Heart left ventricle (tissue), 16 donors: ENCODE measurements around the gene EN1. TPM values are rescaled to one million over a fixed set of nuclear protein-coding genes. Genes with fewer than 3 reads are reported as not detected.

Experiments used
- ATAC-seq, 4 donors: fragments of 200-7000 bp; cut with Tn5 transposase; one replicate each; pipeline ENCODE4 v1.9.1; 2020 to 2022; ENCODE audit warnings: moderate library complexity in 4 of 4, mild to moderate bottlenecking in 3 of 4, moderate number of reproducible peaks in 1 of 4
- DNase-seq, 5 donors: peaks; one replicate each; pipeline ENCODE4 v3.0.0-alpha.2; 2020
- H3K27ac ChIP-seq, 12 donors: fragments of 200-600 bp; sonication (generic) in 4 of 12; one replicate each; pipeline versions ENCODE4 v1.5.0 to v1.8.0; 2016 to 2022; ENCODE audit warnings: mild to moderate bottlenecking in 2 of 12
- H3K27me3 ChIP-seq, 9 donors: fragments of 200-600 bp; sonication (generic) in 2 of 9; one replicate each; pipeline versions ENCODE4 v1.5.1 to v1.8.0; 2016 to 2022; ENCODE audit warnings: mild to moderate bottlenecking in 3 of 9
- H3K36me3 ChIP-seq, 9 donors: fragments of 200-600 bp; sonication (generic) in 2 of 9; one replicate each; pipeline versions ENCODE4 v1.5.0 to v1.8.0; 2018 to 2022; ENCODE audit warnings: mild to moderate bottlenecking in 2 of 9
- H3K4me1 ChIP-seq, 12 donors: fragments of 200-600 bp; sonication (generic) in 4 of 12; one replicate each; pipeline versions ENCODE4 v1.5.0 to v1.8.0; 2016 to 2022; ENCODE audit warnings: mild to moderate bottlenecking in 3 of 12
- H3K4me3 ChIP-seq, 12 donors: fragments of 200-600 bp; sonication (generic) in 4 of 12; one replicate each; pipeline versions ENCODE4 v1.5.0 to v1.8.0; 2017 to 2022; ENCODE audit warnings: mild to moderate bottlenecking in 9 of 12, moderate library complexity in 4 of 12
- H3K9me3 ChIP-seq, 12 donors: fragments of 200-600 bp; sonication (generic) in 4 of 12; one replicate each; pipeline versions ENCODE4 v1.5.0 to v1.8.0; 2016 to 2022; ENCODE audit warnings: mild to moderate bottlenecking in 1 of 12
- POLR2A ChIP-seq, 2 donors: fragments of 450-650 bp; IDR thresholded peaks; one replicate each; pipeline ENCODE4 v1.6.1; 2017; ENCODE audit warnings: antibody characterized with exemption in 2 of 2, mild to moderate bottlenecking in 2 of 2, moderate library complexity in 2 of 2
- WGBS, 4 donors: extraction: QIAGEN DNeasy Blood & Tissue Kit in 2 of 4; methylation state at CpG; one replicate each; pipeline versions ENCODE4 v1.1.5 to v1.1.7; 2013 to 2018; 5-methylcytosine and 5-hydroxymethylcytosine counted together
- intact Hi-C, 10 donors: fragments of 100-400 bp; cut with DNase I; formaldehyde crosslinking; loops; one replicate each; pipeline versions ENCODE4 v1.11.1 to v1.14.2; 2022
- polyA plus RNA-seq, 2 donors: library from polyadenylated mRNA; stranded (reverse); fragments of 200-250 nt; gene quantifications; one replicate each; pipeline ENCODE4 v1.2.3, GENCODE V29; 2013
- total RNA-seq, 9 donors: library from RNA; depleted of rRNA in 2 of 9; stranded (reverse); fragments of >200 nt in 2 of 9; fragmentation: NEBNext Ultra II Directional in 3 of 9; extraction: Animal tissue kit (Norgen Biotek cat#: 25700) in 3 of 9; gene quantifications; one replicate each; pipeline versions ENCODE4 v1.1.0 to v1.2.4, GENCODE V29; 2016 to 2023
- TF ChIP-seq, protein P1 (sequence below), 12 donors: fragments of 200-600 bp; sonication (generic) in 4 of 12; IDR thresholded peaks; one replicate each; pipeline versions ENCODE4 v1.5.0 to v1.8.0; 2018 to 2022; ENCODE audit warnings: antibody characterized with exemption in 12 of 12, mild to moderate bottlenecking in 5 of 12
- donor health status: ischemic (EF 13 %, LVEDD 7.1; RV severe dilation, severe dysfunction).
- donor health status: healthy with polysubstance abuse.
- donor health status: DM: no; HTN: yes; CAD: no.
- donor health status: DM: no; HTN: no; CAD: no.
- donor health status: ischemic (EF 25% LVEDD 6.9; RV normal size, moderate dysfunction).
- donor health status: ischemic (EF 25% LVEDD 5.7; RV mildly dilated, moderate dysfunction).
- donor health status: healthy.
- donor health status: DM: yes; HTN: yes; CAD: no.
- donor health status: ischemic (EF 35%, LVEDD 5.7; RV mildly dilated, moderate dysfunction).
- donor health status: nonischemic (EF 11% LVEDD 7.7; RV severe dilation, severe dysfunction).
- donor health status: DM: yes; HTN: yes; CAD: no.
- donor health status: PGD.
- donor health status: ischemic (EF 29% LVEDD 5.4; RV normal size, mild dysfunction).
- donor health status: nonischemic (EF 23%, LVEDD 6.1; RV moderate dilation, normal function).

EN1 gene
- total and polyA plus RNA-seq, 11 donors = 0.27 TPM; not detected in 10

- Histone ChIP-seq H3K4me3 (no peak overlapping the region), H3K4me1 (peaks cover 0 to 12% (median 8%) of the 10 kb centered on the region in 12 donors), H3K36me3 (no peaks in the 10 kb centered on the region), H3K9me3 (no peaks in the 10 kb centered on the region), H3K27ac (no peak overlapping the region), H3K27me3 (peaks cover 28 to 100% (median 78%) of the 10 kb centered on the region in 9 donors)
- DNase-seq = no peak
- intact Hi-C loops = no loop called here
- 33 to 74% (median 61%) methylated on average over 2 of the region's 2 CpGs for WGBS, 4 donors
- ATAC-seq = no peak
- TF ChIP-seq POLR2A (IDR thresholded peaks at IDR 0.05) = no peak
- TF ChIP-seq, protein P1, sequence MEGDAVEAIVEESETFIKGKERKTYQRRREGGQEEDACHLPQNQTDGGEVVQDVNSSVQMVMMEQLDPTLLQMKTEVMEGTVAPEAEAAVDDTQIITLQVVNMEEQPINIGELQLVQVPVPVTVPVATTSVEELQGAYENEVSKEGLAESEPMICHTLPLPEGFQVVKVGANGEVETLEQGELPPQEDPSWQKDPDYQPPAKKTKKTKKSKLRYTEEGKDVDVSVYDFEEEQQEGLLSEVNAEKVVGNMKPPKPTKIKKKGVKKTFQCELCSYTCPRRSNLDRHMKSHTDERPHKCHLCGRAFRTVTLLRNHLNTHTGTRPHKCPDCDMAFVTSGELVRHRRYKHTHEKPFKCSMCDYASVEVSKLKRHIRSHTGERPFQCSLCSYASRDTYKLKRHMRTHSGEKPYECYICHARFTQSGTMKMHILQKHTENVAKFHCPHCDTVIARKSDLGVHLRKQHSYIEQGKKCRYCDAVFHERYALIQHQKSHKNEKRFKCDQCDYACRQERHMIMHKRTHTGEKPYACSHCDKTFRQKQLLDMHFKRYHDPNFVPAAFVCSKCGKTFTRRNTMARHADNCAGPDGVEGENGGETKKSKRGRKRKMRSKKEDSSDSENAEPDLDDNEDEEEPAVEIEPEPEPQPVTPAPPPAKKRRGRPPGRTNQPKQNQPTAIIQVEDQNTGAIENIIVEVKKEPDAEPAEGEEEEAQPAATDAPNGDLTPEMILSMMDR (IDR thresholded peaks at IDR 0.05) = no peak
These were observed 16.6 kb downstream of the EN1 start for GRCh38 chr2:118830881-118831280.

DNA sequence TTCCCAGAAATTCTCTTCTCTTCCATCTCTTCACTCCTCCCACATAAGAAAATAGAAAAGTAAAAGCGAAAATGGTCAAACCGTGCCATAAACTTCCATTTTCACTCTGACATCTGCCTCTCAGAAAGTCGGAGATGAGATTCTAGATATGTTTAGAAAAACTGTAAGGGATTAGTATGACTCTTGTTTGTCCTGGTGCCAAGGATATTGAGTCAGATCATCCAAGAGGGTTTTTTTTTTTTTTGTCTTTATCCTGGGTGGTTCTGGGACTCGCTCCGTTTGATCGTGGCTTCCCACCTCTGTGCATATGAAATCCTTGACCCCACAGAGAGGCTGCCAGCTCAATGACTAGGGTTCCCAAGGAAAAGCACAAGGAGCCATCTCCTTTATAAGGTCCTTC lies 17.3 kb downstream of the EN1 start:
- H3K9me3 ChIP-seq = no peaks in the 10 kb centered on the region
- TF ChIP-seq, protein P1 (IDR thresholded peaks at IDR 0.05) = no peak
- TF ChIP-seq POLR2A (IDR thresholded peaks at IDR 0.05) = no peak
- DNase-seq = no peak
- H3K27me3 ChIP-seq = peaks cover 20 to 100% (median 71%) of the 10 kb centered on the region in 9 donors
- no peak overlapping the region for H3K4me3 ChIP-seq
- ATAC-seq = no peak
- no peaks in the 10 kb centered on the region for H3K36me3 ChIP-seq
- H3K4me1 ChIP-seq = peaks cover 0 to 4% (median under 1%) of the 10 kb centered on the region in 12 donors
- intact Hi-C loops = no loop called here
- H3K27ac ChIP-seq = no peak overlapping the region
- 57 to 80% (median 74%) methylated on average over 6 of the region's 6 CpGs for WGBS, 4 donors

- Histone ChIP-seq H3K36me3 (no peaks in the 10 kb centered on the region), H3K4me1 (no peaks in the 10 kb centered on the region), H3K4me3 (no peak overlapping the region), H3K27ac (no peak overlapping the region), H3K27me3 (peaks cover 0 to 100% (median 41%) of the 10 kb centered on the region in 9 donors), H3K9me3 (no peaks in the 10 kb centered on the region)
- 38 to 70% (median 46%) methylated on average over 1 of the region's 1 CpG for WGBS, 4 donors
- ATAC-seq (no peak), DNase-seq (no peak)
- intact Hi-C loops = no loop called here
- TF ChIP-seq POLR2A (IDR thresholded peaks at IDR 0.05) = no peak
- TF ChIP-seq, protein P1 (IDR thresholded peaks at IDR 0.05) = no peak
These were observed 21.4 kb downstream of the EN1 start for GRCh38 chr2:118826093-118826492.

DNA sequence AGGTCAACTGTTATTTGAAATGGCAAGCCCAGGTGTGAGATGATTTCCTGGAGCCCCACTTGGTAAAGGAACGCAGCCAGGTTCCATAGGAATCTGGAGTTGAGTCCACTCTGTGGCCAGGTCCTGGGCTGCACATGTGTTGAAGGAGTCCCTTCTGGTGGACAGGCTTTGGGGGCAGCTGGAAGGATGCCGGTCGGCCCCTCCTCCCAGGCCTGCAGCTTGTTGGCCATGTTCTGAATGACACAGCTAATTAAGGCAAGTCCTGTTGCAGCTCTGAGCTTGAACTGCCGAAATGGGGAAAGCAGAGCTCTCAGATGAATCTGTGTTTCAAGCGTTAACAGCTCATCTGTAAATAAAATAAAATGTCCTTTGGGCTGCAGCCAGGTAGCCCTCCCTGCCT lies 23.8 kb downstream of the EN1 start:
- ATAC-seq = no peak
- H3K9me3 ChIP-seq = no peaks in the 10 kb centered on the region
- intact Hi-C loops = no loop called here
- H3K4me1 ChIP-seq = no peaks in the 10 kb centered on the region
- peaks cover 0 to 95% (median 32%) of the 10 kb centered on the region in 9 donors for H3K27me3 ChIP-seq
- H3K27ac ChIP-seq = no peak overlapping the region
- no peak overlapping the region for H3K4me3 ChIP-seq
- TF ChIP-seq POLR2A (IDR thresholded peaks at IDR 0.05) = no peak
- TF ChIP-seq, protein P1 (IDR thresholded peaks at IDR 0.05) = no peak
- WGBS, 4 donors = 54 to 65% (median 57%) methylated on average over 5 of the region's 5 CpGs
- no peaks in the 10 kb centered on the region for H3K36me3 ChIP-seq
- no peak for DNase-seq
